CD4-positive, alpha-beta T cell treated with Interleukin-2 at 100 ng/mL for 4 hours (primary cell): ENCODE results near the gene AIFM1.
A peak's percentile ranks its signal among the peaks of the same experiment; 100 is the strongest.

Experiments
- DNase-seq: peaks from one replicate; pipeline ENCODE4 v3.0.0-alpha.2; 2020; ENCODE audit warnings: low spot score

Gene AIFM1

DNA sequence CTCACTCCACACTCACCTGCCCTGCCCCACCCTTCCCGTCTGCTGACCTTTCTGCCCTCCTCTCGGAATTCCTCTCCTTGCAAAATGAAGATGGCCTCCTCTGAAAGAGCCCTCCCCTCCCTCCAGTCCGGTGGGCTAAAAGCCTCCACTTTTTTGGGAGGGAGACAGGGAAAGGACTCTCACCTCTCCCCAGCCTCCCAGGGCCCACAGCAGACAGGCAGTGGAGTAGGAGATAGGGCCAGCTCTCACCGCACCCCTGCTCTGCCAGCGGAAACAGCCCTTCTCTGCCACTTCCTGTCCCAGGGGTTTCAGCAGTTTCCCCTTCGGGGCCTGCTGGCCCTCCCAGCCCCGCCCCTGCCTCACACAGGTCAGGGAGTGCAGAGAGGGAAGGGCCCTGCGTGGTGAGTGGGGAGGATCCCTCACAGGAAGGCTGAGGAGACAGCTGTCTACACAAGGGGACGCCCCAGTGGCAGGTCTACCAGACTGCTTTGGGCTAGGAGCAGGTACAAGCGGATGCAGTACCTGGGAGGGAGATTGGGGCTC lies 73.6 kb downstream of the AIFM1 start:
- peak; percentile 85 for DNase-seq

DNA sequence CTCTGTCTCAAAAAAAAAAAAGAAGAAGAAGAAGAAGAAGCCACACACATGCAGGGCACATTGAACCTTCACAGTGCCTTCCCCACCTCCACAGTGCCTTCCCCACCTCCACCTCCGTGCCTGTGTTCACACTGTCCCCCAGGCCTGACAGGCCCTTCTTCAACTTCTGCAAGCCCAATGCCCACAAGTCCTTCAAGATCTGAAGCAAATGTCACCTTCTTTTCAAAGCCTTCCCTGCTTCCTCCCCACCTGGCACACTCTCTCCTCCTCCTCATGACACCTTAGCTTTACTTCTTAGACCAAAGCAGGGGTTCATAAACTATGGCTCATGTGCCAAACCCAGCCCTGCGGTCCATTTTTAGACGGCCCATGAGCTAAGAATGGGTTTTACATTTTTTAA lies 75.3 kb downstream of the AIFM1 start:
- DNase-seq, result no peak

DNA sequence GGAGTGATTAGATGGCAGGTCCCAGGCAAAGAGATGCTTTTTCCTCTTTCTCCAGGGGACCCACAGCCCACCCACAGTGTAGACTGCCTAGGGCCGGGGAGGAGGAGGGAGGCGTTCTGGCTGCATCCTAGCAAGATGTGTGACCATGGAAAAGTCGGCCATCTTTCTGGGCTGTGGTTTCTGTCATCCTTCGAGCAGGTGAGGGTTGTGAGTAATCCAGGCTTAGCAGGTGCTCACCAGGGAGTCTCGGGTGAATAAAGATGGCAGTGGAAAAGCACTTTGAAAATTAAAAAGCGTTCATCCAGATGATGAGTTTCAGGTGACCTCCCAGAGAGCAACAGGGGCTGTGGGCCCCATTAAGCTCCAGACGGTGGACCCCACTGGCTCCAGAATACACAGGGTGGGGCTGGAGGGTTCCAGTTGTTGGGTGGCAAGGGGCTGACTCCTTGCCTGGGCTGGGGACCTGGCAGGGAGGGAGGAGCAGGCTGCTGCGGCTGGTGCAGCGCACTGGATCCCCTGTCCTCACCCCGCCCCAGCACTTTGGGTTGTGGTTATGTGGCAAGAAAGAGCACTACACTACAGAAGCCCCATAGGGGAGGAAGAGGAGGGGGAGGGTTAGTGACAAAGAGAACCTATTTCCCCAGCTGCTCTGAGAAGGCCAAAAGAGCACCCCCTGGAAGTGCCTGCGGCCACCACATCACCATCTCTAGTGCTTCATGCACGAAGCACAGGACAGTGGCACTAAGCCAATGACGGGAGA lies 79.0 kb downstream of the AIFM1 start:
- DNase-seq, result peak; percentile 73

DNA sequence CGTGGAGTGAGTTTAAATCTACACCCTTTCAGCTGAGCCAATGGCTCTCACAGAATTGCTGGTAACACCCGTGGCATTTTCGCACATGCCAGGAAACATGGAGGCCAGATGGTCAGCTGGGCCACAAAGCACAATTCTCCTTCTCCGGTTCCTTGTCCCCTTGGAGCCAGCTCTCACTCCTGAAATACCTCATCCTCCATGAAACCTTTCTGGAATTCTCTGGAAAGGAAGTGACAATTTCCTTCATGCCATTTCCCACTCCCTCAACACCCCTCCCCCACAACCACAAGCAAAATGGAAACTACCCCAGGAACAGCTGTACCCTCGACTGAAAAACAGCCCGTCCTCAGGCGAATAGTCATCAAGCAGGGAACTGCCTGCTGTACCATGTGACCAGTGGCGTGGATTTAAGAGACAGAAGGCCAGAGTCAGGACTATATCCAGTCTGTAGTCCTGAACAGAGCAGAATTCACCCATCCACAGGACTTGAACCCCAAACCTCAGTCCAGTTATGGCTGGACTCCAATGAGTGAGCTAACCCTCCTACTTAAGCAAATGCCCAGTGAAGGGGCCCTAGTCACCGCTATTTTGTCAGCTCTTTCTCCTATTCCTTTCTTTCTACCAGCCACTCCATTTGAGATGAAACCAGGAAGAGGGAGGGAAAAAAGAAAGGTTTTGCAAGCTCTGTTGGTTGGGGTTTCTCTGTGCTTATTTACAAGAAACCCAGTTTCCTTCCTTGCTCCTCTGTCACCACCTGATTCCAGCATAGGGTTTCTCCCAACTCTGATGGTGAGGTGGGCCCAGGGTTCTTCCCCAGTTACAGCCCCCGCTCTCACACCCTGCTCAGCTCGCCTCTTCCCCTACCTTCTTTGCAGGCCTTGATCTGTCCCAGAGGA lies 79.8 kb downstream of the AIFM1 start:
- no peak for DNase-seq

DNA sequence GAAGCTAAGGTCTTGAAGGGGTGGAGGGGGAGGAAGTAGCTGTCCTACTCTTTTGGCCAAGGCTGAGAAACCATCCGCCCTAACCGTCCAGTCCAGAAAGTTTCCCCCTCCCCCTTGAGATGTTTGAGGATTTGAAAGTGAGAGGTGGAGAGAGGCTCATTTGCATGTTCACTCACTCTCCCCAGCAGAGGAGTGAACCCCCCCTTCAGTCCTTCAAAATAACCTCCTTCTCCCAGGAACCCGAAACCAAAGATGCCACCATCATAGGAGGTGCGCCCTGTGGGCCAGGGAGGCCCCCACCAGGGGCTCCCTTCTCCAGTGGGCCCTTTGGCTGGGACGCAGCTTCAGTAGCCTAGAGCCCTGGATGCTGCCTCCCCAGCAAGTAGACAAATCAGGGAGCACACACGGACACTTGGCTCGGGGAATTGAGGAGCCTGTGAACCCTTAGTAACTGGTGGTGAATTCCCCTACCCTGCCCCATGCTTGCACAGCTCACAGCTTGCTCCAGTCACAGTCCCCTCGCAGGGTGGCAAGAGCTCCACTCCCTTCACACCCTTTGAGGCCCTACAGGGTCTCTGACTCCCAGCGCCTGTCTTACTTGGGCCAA lies 80.9 kb downstream of the AIFM1 start:
- DNase-seq, result no peak

DNA sequence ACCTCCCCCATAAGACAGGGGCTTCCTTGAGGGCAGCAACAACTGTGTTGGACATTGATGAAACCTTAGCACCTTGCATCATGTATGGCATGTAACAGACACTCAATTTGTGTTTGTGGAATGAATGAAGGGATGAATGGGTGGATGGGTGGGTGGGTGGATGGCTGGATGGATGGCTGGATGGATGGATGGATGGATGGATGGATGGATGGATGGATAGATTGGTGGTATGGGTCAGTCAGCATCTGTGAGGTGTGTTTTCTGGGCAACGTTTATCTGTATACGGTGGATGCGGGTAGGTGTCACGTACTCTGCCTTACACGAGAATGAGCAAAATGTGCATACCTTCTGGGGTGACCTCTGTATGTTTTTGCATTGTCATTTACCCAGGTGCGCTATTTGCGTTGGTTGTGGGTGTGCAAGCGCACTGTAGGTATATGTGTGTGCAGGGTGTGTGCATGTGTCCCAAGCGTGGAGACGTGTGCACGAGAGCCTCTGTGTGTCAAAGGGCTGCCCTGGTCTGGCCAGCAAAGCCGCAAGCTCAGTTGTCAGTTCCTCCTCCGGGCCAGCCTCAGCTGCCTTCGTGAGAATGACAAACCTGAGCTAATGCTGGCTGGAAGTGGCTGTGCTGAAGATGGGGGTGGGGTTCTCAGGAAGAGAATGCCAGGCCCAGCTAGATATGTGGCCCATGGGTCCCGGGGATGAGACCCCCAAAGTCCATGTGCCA lies 81.8 kb downstream of the AIFM1 start:
- DNase-seq, result no peak

DNA sequence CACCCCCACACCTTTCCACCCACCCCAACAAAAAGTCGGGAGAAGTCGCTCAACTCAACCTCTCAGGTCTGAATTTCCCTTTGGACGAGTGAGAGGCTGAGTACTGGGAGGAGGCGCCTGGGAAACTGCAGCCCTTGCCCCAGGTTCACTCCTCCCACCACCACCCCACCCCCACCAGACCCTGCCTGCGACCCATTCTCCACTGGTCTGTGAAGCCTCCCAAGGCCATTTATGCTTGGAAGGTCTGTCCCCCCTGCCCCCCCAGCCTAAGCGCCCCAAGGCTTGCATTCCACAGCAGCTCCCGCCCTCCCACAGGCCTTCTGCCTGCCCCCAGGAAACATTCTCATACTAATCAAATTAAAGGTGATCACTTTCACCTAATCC lies 82.5 kb downstream of the AIFM1 start:
- DNase-seq, result no peak

DNA sequence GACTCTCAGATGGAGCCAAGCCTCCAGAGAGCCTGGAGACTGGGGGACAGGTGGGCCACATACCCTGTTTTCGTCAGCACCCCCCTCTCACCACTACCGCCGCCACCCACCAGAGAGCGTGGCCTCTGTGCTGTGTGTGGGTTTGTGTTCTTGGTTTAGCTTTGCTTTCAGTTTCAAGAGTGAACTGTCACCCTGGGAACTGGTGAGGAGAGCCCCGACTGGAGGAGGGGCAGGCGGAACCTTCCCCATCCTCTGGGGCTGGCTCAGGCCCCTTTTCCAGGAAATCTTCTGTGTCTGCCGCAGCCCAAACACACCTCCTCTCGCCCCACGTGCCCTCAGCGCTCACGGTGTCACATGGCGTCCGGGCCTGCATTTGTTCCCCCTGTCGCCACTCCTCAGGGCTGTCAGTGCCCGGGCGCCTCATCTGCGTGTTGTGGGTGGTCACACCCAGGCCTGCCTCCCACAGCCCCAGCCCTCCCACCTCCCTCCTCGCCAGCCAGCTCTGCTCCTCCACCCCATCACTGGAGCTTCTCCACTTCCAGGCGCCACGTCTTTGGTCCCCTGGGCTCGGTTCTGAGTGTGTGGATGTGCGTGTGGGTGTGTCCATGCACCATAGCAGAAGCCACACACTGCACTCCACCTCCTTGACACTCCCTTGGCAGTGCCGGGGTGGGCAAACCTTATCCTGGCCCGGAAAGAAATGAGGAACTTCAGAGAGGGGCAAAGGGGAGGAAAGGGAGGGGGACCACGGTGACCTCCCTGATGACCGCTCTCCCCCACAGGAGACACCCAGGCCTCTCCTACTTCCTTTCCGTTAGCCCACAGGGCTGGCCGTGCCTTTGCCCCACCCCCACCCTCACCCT lies 83.2 kb downstream of the AIFM1 start:
- DNase-seq, result peak; percentile 87

DNA sequence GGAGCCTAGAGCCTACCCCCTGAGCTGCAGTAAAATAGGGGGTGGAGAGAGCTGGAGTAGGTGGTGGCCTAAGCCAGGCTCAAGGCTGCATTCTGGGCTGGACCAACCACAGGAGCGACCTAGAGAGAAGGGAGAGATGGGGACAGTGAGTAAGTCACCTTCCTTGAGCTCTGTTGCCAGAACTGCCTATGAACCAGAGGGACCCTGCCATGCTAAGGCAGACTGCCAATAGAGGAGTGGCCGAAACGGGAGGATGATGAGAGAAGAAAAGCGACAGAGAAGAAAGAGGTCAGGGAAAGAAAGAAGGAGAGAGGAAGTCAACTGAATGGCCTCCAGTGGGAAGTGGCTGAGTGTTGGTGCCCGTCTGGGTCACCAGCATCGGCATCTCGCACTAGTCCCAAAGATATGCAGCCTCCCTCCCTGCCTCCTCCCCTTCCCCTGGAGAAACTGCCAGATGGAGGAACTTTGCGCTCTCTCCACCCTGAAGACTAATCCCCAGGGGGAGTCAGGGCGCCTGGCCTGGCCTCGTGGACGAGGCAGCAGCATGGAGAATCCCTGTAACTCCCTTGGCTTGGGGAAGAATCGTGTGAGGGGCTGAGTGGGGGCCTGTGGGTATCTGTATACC lies 84.1 kb downstream of the AIFM1 start:
- DNase-seq, result no peak

DNA sequence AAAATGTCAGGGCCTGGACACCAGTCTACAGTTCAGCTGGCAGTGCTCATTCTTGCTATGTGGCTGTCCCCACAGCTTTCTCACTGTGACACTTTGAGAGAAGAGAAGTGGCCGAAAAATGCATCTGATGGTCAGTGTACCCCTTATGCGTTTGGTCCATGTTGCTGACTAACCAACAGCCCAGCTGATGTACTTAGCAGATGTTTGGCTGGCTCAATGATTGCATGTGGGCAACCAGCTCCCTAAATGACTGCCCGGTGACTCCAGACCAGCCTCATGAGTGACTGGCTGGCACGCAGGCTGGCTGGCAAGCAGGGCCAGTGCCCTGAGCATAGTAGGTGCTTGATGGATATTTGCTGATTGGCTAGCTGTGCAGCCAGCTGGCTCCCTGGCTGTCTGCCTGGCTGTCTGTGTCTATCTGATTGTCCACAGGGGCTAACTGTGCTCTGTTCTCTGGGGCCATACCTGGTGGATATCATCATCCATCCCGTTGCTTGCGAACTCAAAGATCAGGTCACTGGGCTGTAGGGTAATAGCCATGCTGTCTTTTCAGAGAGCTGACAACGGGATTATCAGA lies 84.8 kb downstream of the AIFM1 start:
- no peak for DNase-seq

DNA sequence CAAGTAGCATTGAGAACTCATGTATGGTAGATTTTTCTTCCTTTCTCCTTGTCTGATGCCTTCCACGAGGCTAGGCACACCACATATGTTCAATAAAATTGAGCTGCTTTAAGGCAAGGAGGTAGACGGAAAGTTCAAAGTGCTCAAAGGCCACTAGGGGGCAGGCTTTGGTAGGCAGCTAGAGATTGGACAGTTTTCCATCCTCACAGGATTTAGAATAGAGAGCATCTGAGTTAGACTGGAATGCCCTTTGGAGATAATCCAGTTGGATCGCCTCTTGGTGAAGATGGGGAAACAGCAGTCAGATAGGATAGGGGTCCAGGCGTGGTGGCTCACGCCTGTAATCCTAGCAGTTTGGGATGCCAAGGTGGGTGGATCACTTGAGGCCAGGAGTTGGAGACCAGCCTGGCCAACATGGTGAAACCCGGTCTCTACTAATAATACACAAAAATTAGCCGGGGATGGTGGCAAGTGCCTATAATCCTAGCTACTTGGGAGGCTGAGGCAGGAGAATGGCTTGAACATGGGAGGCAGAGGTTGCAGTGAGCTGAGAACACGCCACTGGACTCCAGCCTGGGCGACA lies 85.7 kb downstream of the AIFM1 start:
- peak; percentile 59 for DNase-seq
